ENCODE measurements around the gene FGF16.
"Not testable (repeated sequence)": the region's sequence is repeated elsewhere in the genome, so short reads cannot be mapped to it uniquely, and the experiment has no call there.

The FGF16 gene

DNA sequence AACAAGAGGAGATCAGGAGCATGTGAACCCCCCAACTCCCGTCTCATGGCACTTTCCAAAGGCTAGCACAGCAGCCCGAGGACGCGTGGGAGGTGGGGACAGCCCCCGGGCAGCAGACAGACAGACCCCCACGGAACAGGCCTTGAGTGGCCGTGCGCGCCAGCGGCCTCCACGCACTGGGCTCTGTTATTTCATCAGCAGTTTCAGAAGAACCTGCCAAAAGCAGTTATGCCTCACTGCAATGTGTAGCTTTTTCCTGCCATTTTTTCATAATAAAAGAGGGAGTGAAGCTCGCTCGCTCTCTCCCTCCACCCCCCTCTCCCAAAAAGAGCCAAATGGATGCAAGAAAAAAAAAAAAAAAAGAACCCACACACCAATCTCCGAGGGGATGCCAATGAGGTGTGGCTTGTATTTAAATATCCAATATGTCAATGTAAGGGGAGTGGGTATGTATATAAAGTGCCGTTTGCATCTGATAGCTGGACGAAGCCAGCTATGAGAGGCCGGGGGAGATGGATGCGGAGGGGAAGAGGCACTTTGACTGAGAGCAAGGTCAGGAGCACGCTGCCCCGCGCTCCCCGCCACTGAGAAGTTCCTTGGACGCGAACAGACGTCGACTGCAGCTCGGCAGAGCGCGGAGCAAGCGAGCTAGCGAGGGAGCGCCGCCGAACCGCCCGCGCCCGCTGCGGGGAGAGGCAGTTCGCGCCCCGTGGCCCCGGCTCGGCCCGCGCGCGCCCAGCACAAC lies at the start of gene FGF16:
FGF16 (plus strand) TSS at position 482 of the 745 bp plus-strand sequence. CDS start 286 bp downstream, outside the sequence.
- no peak for DNase-seq (ENCODE audit: low read depth)

GRCh38 chrX:77398330-77398954 lies 48.7 kb upstream of the FGF16 start:
- DNase-seq (ENCODE audit: low read depth): no peak

DNA sequence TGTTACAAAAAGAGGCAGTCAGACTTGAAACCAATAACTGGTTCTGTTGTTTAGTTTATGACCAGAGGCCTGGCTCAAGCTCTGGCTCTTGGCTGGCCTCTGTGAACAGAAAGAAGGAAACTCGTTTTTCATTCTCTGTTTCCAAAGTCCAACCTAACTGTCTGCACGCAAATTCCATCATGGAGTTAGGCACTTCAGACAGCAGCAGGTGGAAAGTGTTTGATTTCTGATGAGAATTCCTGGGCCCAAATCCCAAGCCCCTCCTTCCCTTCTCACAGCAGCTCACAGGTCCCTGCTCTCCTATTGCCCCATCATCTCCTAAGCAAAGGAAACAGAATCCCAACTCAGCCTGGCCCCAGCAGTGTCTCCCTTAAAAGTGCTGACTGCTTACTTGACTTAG lies 42.8 kb upstream of the FGF16 start:
- DNase-seq (ENCODE audit: low read depth): no peak

DNA sequence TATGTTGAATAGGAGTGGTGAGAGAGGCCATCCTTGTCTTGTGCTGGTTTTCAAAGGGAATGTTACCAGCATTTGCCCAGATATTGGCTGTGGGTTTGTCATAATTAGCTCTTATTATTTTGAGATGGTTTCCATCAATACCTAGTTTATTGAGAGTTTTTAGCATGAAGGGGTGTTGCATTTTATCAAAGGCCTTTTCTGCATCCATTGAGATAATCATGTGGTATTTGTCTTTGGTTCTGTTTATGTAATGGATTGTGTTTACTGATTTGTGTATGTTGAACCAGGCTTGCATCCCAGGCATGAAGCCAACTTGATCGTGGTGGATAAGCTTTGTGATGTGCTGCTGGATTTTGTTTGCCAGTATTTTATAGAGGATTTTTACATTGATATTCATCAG lies 39.4 kb upstream of the FGF16 start:
- DNase-seq (ENCODE audit: low read depth): not testable (repeated sequence)

DNA sequence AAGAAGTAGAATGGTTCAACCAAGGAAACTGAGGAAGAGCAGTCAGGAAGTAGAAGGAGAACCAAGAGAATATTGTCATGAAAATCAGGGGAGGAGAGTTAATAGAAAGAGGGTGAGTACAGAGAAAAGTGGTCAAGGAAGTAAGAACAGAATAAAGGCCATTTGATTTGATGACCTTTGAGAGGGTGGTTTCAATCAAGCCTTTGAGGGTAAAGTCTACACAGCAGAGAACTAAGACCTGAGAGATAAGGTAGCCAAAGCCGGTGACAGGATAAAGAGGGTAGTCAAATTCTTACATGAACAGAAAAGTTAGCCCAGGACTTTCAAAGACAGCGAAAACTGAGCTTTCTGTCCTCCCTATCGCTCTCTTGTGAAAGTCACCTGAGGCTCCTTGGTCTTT lies 34.6 kb upstream of the FGF16 start:
- DNase-seq (ENCODE audit: low read depth): no peak

GRCh38 chrX:77415161-77415560 lies 32.0 kb upstream of the FGF16 start:
- DNase-seq (ENCODE audit: low read depth): no peak

DNA sequence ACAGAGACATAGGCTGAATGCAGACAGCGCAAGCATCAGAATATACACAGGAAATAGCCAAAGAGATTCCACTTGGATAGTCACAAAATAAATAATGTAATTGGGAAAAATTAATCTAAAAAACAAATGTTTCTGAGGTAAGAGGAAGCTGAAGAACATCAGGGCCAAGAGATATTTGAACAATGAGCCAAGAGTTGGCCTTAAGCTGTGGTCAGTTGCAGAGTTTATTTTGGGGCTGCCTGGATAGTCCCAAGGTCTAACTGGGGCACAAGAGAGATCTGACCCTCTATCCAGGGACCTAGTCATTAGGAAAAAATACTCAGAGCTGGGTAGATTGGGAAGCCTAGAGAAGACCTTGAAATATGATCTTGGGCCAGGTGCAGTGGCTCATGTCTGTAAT lies 31.3 kb upstream of the FGF16 start:
- DNase-seq (ENCODE audit: low read depth): no peak

GRCh38 chrX:77422891-77423648 lies 24.1 kb upstream of the FGF16 start:
- DNase-seq (ENCODE audit: low read depth): no peak

- DNase-seq (ENCODE audit: low read depth): no peak
Observed at GRCh38 chrX:77426811-77427210, 20.4 kb upstream of the FGF16 start.

DNA sequence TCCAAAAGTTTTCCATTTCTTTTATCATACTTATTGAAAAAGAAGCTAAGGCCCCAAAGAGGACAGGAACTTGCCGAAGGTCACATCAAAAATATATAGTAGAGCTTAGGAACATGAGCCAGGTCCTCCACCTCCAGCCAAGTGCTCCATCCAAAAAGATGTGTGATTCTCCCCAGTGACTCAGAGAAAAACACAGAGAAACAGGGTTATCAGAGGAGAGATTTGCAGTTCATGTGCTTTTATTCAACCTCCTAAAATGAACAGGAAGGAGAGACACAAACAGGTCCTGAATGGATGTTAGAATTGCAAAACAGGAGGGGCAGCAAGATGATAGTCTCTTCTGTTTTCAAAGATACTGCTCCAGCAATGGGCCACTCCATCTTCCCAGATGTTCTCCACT lies 19.6 kb upstream of the FGF16 start:
- no peak for DNase-seq (ENCODE audit: low read depth)

- no peak for DNase-seq (ENCODE audit: low read depth)
Observed at GRCh38 chrX:77428551-77428950, 18.6 kb upstream of the FGF16 start.

DNA sequence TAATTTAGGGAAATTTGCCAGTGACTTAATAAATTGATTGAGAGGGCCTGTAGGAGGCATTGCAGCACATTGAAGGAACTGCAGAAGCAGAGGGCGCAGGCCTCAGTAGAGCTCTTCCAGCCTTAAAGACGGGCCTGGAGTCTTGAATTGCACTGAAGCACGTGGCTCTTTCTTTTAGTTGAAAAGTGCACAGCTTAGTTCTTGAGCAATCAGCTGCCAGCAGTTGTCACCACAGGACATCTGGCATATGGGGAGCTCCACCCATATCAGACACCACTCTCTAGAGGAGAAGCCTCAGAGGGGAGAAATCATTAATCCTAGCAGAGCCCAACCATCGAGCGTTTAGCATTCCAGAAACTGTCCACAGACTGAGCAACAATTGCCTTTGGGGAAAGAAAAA lies 16.0 kb upstream of the FGF16 start:
- DNase-seq (ENCODE audit: low read depth): no peak

- no peak for DNase-seq (ENCODE audit: low read depth)
Observed at GRCh38 chrX:77433001-77433400, 14.2 kb upstream of the FGF16 start.

DNA sequence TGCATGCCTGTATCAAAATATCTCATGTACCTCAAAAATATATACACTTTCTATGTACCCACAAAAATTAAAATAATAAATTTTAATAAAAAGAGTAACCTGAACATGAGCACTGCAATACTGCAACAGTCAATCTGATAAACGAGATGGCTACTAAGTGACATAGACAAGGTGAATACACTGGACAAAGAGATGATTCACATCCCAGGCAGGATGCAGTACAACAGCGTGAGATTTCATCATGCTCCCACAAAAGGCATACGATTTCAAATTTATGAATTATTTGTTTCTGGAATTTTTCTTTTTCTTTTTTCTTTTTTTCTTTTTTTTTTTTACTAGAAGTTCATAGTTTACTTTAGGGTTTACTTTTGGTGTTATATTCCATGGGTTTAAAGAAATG lies 12.2 kb upstream of the FGF16 start:
- DNase-seq (ENCODE audit: low read depth): no peak

DNA sequence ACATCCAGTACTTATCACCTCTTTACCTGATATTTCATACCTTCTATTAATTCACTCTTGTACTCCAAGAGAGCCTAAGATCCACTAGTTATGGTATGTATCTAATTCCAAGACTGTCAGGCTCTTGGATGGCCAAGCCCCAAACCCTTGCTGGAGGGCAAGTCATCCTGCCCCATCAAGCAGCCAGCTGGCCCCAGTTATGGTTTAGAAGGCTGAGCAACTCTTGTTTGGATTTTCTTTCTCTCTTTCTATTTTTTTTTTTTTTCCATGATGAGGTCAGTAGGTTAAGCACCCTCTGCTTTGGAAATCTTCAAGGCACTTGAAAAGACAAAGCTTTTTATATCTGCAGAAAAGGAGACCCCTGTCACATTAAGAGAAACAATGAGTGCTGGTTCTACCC lies 10.9 kb upstream of the FGF16 start:
- DNase-seq (ENCODE audit: low read depth): no peak

DNA sequence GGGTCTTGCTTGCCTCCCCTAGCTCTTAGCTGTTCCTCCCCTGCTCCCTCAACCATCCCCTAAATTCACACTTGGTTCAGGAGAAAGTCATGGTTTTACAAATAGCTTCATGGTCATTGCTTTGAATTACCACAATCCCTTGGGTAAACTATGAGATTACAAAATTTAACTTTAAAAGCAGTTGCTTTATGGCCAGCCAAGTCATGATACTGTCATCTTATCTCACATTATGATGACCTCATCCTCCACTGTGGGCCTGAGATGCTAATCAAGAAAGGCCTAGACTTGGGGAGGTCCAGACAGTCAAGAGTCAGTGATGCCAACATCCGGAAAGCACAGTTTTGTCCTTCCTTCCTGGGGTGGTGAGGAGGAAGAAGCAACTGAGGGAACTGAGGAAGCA lies 10.5 kb upstream of the FGF16 start:
- no peak for DNase-seq (ENCODE audit: low read depth)

- DNase-seq (ENCODE audit: low read depth): no peak
Observed at GRCh38 chrX:77440330-77440729, 6.9 kb upstream of the FGF16 start.

GRCh38 chrX:77441033-77441432 lies 6.2 kb upstream of the FGF16 start:
- no peak for DNase-seq (ENCODE audit: low read depth)

- DNase-seq (ENCODE audit: low read depth): no peak
Observed at GRCh38 chrX:77441479-77441878, 5.7 kb upstream of the FGF16 start.

DNA sequence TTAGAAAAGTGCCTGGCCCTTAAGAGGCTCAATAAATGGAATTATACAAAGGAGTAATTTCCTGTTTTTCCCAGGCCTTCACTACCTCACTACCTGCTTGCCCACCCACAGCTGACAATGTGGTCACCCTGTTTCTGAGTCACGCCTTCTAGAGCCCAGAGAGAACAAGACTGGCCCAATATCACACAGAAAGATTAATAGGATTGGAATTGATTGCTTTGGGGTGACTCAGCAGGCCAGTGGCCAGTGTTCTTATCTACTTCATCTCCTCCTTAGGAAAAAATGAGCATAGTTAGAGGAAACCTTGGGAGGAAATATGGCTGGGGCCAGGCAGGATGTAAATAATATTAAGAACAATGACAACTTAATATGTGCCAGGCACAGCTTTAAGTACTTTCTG lies 4.5 kb upstream of the FGF16 start:
- no peak for DNase-seq (ENCODE audit: low read depth)

DNA sequence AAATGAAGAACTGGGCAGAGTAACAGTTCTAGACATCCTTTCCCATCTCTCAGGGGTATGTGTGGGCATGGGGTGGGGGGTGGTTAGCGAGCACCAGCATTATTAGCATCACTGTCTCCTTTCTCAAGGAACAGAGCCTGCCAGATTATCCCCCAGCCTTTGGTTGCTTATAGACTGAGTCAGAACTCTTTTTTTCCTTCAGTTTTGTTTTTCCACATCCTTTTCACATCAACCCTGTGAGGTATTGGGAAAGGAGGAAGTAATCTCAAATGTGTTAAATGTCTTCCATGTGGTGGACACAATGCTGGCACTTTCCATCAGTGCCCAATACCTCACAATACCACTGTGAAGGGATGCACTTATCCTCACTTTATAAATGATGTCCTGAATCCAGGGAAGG lies 3.1 kb upstream of the FGF16 start:
- no peak for DNase-seq (ENCODE audit: low read depth)

- DNase-seq (ENCODE audit: low read depth): no peak
Observed at GRCh38 chrX:77444545-77444944, 2.6 kb upstream of the FGF16 start.

GRCh38 chrX:77446029-77446585 lies 1.1 kb upstream of the FGF16 start:
- no peak for DNase-seq (ENCODE audit: low read depth)

Measured in activated T-helper 1 cell treated with Interleukin-2 at 50 U/mL for 16 hours (primary cell).